Measurements from ENCODE around the gene ATF7IP2. TPM values are rescaled to one million over a fixed set of nuclear protein-coding genes. Genes with fewer than 3 reads are reported as not detected.

ATF7IP2 gene
- total and polyA plus RNA-seq, 2 experiments from 2014 or later, result 26.0 to 93.5 TPM

- Histone ChIP-seq H3K4me3 (no peak overlapping the region), H3K9me3 (ENCODE audit: low read depth) (no peaks in the 10 kb centered on the region), H3K4me1 (ENCODE audit: low read depth) (no peaks in the 10 kb centered on the region), H3K36me3 (no peaks in the 10 kb centered on the region), H3K27me3 (no peaks in the 10 kb centered on the region), H3K27ac (no peak overlapping the region)
- DNase-seq (ENCODE audit: low read depth in 1 of 2, low spot score in 1 of 2), result no peak
- TF ChIP-seq, protein P1, sequence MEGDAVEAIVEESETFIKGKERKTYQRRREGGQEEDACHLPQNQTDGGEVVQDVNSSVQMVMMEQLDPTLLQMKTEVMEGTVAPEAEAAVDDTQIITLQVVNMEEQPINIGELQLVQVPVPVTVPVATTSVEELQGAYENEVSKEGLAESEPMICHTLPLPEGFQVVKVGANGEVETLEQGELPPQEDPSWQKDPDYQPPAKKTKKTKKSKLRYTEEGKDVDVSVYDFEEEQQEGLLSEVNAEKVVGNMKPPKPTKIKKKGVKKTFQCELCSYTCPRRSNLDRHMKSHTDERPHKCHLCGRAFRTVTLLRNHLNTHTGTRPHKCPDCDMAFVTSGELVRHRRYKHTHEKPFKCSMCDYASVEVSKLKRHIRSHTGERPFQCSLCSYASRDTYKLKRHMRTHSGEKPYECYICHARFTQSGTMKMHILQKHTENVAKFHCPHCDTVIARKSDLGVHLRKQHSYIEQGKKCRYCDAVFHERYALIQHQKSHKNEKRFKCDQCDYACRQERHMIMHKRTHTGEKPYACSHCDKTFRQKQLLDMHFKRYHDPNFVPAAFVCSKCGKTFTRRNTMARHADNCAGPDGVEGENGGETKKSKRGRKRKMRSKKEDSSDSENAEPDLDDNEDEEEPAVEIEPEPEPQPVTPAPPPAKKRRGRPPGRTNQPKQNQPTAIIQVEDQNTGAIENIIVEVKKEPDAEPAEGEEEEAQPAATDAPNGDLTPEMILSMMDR (IDR thresholded peaks at IDR 0.05; ENCODE audit: low read depth, low read length), result no peak
Measured at GRCh38 chr16:10371592-10371991, 14.3 kb upstream of the ATF7IP2 start.

- no peaks in the 10 kb centered on the region for H3K9me3 ChIP-seq (ENCODE audit: low read depth)
- H3K36me3 ChIP-seq, result no peaks in the 10 kb centered on the region
- TF ChIP-seq, protein P1 (IDR thresholded peaks at IDR 0.05; ENCODE audit: low read depth, low read length), result no peak
- H3K4me3 ChIP-seq, result no peak overlapping the region
- H3K27me3 ChIP-seq, result no peaks in the 10 kb centered on the region
- DNase-seq (ENCODE audit: low read depth in 1 of 2, low spot score in 1 of 2), result no peak
- no peaks in the 10 kb centered on the region for H3K4me1 ChIP-seq (ENCODE audit: low read depth)
- H3K27ac ChIP-seq, result no peak overlapping the region
Measured at GRCh38 chr16:10373556-10373955, 12.3 kb upstream of the ATF7IP2 start.

- no peaks in the 10 kb centered on the region for H3K4me1 ChIP-seq (ENCODE audit: low read depth)
- no peaks in the 10 kb centered on the region for H3K9me3 ChIP-seq (ENCODE audit: low read depth)
- H3K27me3 ChIP-seq, result no peaks in the 10 kb centered on the region
- H3K4me3 ChIP-seq, result no peak overlapping the region
- TF ChIP-seq, protein P1 (IDR thresholded peaks at IDR 0.05; ENCODE audit: low read depth, low read length), result no peak
- no peak for DNase-seq (ENCODE audit: low read depth in 1 of 2, low spot score in 1 of 2)
- H3K36me3 ChIP-seq, result no peaks in the 10 kb centered on the region
- no peak overlapping the region for H3K27ac ChIP-seq
Measured at GRCh38 chr16:10376229-10376628, 9.6 kb upstream of the ATF7IP2 start.

GRCh38 chr16:10383626-10384025 is 2.2 kb upstream of the ATF7IP2 start:
- H3K9me3 ChIP-seq (ENCODE audit: low read depth), result no peaks in the 10 kb centered on the region
- H3K36me3 ChIP-seq, result no peaks in the 10 kb centered on the region
- H3K27me3 ChIP-seq, result no peaks in the 10 kb centered on the region
- TF ChIP-seq, protein P1 (IDR thresholded peaks at IDR 0.05; ENCODE audit: low read depth, low read length), result no peak
- no peaks in the 10 kb centered on the region for H3K4me1 ChIP-seq (ENCODE audit: low read depth)
- DNase-seq (ENCODE audit: low read depth in 1 of 2, low spot score in 1 of 2), result peak in 1 of 2 donors; percentile 36
- H3K4me3 ChIP-seq, result no peak overlapping the region
- no peak overlapping the region for H3K27ac ChIP-seq

GRCh38 chr16:10386517-10387100 is 748 bp downstream of the ATF7IP2 start:
- Histone ChIP-seq H3K27ac (peak overlapping the region; percentile 88), H3K9me3 (ENCODE audit: low read depth) (no peaks in the 10 kb centered on the region), H3K27me3 (no peaks in the 10 kb centered on the region), H3K4me1 (ENCODE audit: low read depth) (no peaks in the 10 kb centered on the region), H3K36me3 (no peaks in the 10 kb centered on the region), H3K4me3 (peak overlapping the region; percentile 62)
- DNase-seq (ENCODE audit: low read depth in 1 of 2, low spot score in 1 of 2), result peak in 1 of 2 donors; percentile 25
- TF ChIP-seq, protein P1 (IDR thresholded peaks at IDR 0.05; ENCODE audit: low read depth, low read length), result no peak
